Esophagus muscularis mucosa (tissue), 4 donors: Measurements from ENCODE around the gene MAMDC2. TPM values are rescaled to one million over a fixed set of nuclear protein-coding genes. Genes with fewer than 3 reads are reported as not detected.

ENCODE experiments used
- DNase-seq: peaks from one replicate; pipeline ENCODE4 v3.0.0-alpha.2; 2017; ENCODE audit errors: extremely low spot score
- H3K27ac ChIP-seq, 4 donors: fragments of 200-600 bp; sonication (generic); replicated peaks in 1 of 4; 1 replicate in 3 of 4; 2 replicates in 1 of 4; pipeline ENCODE4 v1.5.1; 2016 to 2019; ENCODE audit warnings: mild to moderate bottlenecking in 1 of 4
- H3K27me3 ChIP-seq, 4 donors: fragments of 200-600 bp; sonication (generic); one replicate each; pipeline versions ENCODE4 v1.5.1 to v1.6.0; 2016 to 2019
- H3K36me3 ChIP-seq, 4 donors: fragments of 200-600 bp; sonication (generic); one replicate each; pipeline ENCODE4 v1.5.1; 2016 to 2019
- H3K4me1 ChIP-seq, 4 donors: fragments of 200-600 bp; sonication (generic); one replicate each; pipeline ENCODE4 v1.5.1; 2016 to 2019
- H3K4me3 ChIP-seq, 4 donors: fragments of 200-600 bp; sonication (generic); 1 replicate in 2 of 4; 2 replicates in 2 of 4; pipeline ENCODE4 v1.5.1; 2016 to 2019; ENCODE audit warnings: mild to moderate bottlenecking in 4 of 4, moderate library complexity in 1 of 4
- H3K9me3 ChIP-seq, 4 donors: fragments of 200-600 bp; sonication (generic); 1 replicate in 3 of 4; 2 replicates in 1 of 4; pipeline ENCODE4 v1.5.1; 2016 to 2019
- CTCF ChIP-seq, 3 experiments: fragments of 200-600 bp in 2 of 3; fragments of 450-650 bp in 1 of 3; sonication (generic) in 2 of 3; IDR thresholded peaks; one replicate each; pipeline ENCODE4 v1.5.1; 2017 to 2019; ENCODE audit warnings: antibody characterized with exemption in 3 of 3, mild to moderate bottlenecking in 2 of 3, moderate library complexity in 1 of 3
- EP300 ChIP-seq: sonication (generic); formaldehyde crosslinking; IDR thresholded peaks from one replicate; pipeline ENCODE4 v1.6.1; 2017; ENCODE audit warnings: antibody characterized with exemption
- POLR2A ChIP-seq: fragments of 450-650 bp; IDR thresholded peaks from one replicate; pipeline ENCODE4 v1.6.1; 2017; ENCODE audit warnings: antibody characterized with exemption, moderate library complexity, mild to moderate bottlenecking, low read depth
- POLR2AphosphoS5 ChIP-seq, 2 donors: sonication (generic); formaldehyde crosslinking; IDR thresholded peaks; one replicate each; pipeline ENCODE4 v1.6.1; 2017; ENCODE audit warnings: antibody characterized with exemption in 2 of 2
- WGBS: methylation state at CpG from one replicate; pipeline ENCODE4 v1.1.5; 2018; 5-methylcytosine and 5-hydroxymethylcytosine counted together
- intact Hi-C: fragments of 100-400 bp; cut with DNase I; formaldehyde crosslinking; loops from one replicate; pipeline ENCODE4 v1.15.1; 2023
- total RNA-seq, 4 donors: library from RNA; depleted of rRNA; stranded (reverse); fragments of >200 nt; gene quantifications; one replicate each; pipeline versions ENCODE4 v1.1.0 to v1.2.1, GENCODE V29; 2016

Gene MAMDC2
- total RNA-seq, 4 donors from 2014 or later: 115 to 147 (median 126) TPM

GRCh38 chr9:70111042-70111602 lies 67.5 kb downstream of the MAMDC2 start:
- H3K36me3 ChIP-seq: peaks cover 6 to 73% (median 41%) of the 10 kb centered on the region in 4 donors
- peak overlapping the region; percentile 40 to 71 (median 66) for H3K27ac ChIP-seq
- peak; percentile 94 for DNase-seq
- H3K4me1 ChIP-seq: peaks cover 10 to 75% (median 69%) of the 10 kb centered on the region in 4 donors
- H3K9me3 ChIP-seq: no peaks in the 10 kb centered on the region
- intact Hi-C loops: loop anchor here (1.0 to 5.0 kb wide), 2 partner anchors 69 to 139 kb away; partner anchors contain the start of gene MAMDC2
- WGBS: 10% methylated on average over 4 of the region's 4 CpGs
- TF ChIP-seq CTCF (IDR thresholded peaks at IDR 0.05): peak; percentile 90 to 95 (median 93)
- TF ChIP-seq POLR2A: no peak
- TF ChIP-seq POLR2AphosphoS5 (IDR thresholded peaks at IDR 0.05): peak; percentile 62 to 71
- no peak overlapping the region for H3K4me3 ChIP-seq
- H3K27me3 ChIP-seq: no peaks in the 10 kb centered on the region

GRCh38 chr9:70111641-70112236 lies 68.1 kb downstream of the MAMDC2 start:
- peak overlapping the region; percentile 40 to 71 (median 66) for H3K27ac ChIP-seq
- WGBS: 86% methylated on average over 5 of the region's 5 CpGs
- peaks cover 10 to 69% (median 67%) of the 10 kb centered on the region in 4 donors for H3K4me1 ChIP-seq
- TF ChIP-seq POLR2A: no peak
- TF ChIP-seq EP300: no peak
- TF ChIP-seq POLR2AphosphoS5 (IDR thresholded peaks at IDR 0.05): no peak
- no peak for TF ChIP-seq CTCF (IDR thresholded peaks at IDR 0.05)
- H3K9me3 ChIP-seq: no peaks in the 10 kb centered on the region
- no peak for DNase-seq
- H3K36me3 ChIP-seq: peaks cover 8 to 79% (median 44%) of the 10 kb centered on the region in 4 donors
- no peak overlapping the region for H3K4me3 ChIP-seq
- no peaks in the 10 kb centered on the region for H3K27me3 ChIP-seq
- intact Hi-C loops: loop anchor here (1.0 to 5.0 kb wide), 2 partner anchors 69 to 139 kb away; partner anchors contain the start of gene MAMDC2

GRCh38 chr9:70112981-70113380 lies 69.3 kb downstream of the MAMDC2 start:
- Histone ChIP-seq H3K4me3 (no peak overlapping the region), H3K36me3 (peaks cover 10 to 89% (median 50%) of the 10 kb centered on the region in 4 donors)

GRCh38 chr9:70113403-70114022 lies 69.9 kb downstream of the MAMDC2 start:
- no peaks in the 10 kb centered on the region for H3K9me3 ChIP-seq
- 59% methylated on average over 4 of the region's 4 CpGs for WGBS
- TF ChIP-seq EP300 (no peak), POLR2A (no peak), POLR2AphosphoS5 (IDR thresholded peaks at IDR 0.05) (peak; percentile 30 to 32), CTCF (IDR thresholded peaks at IDR 0.05) (peak; percentile 67 to 75 (median 75))
- H3K27ac ChIP-seq: peak overlapping the region in 3 of 4 donors; percentile 36 to 71 (median 63)
- H3K4me3 ChIP-seq: no peak overlapping the region
- intact Hi-C loops: loop anchor here (5.0 kb wide), 1 partner anchor 71 kb away; the partner anchor contains the start of gene MAMDC2
- no peaks in the 10 kb centered on the region for H3K27me3 ChIP-seq
- H3K4me1 ChIP-seq: peaks cover 10 to 56% (median 51%) of the 10 kb centered on the region in 4 donors
- H3K36me3 ChIP-seq: peaks cover 10 to 89% (median 50%) of the 10 kb centered on the region in 4 donors
- DNase-seq: no peak

More at GRCh38 chr9:70112981-70113380, 69.3 kb downstream of the MAMDC2 start:
- TF ChIP-seq POLR2A (no peak), EP300 (no peak), POLR2AphosphoS5 (IDR thresholded peaks at IDR 0.05) (no peak), CTCF (IDR thresholded peaks at IDR 0.05) (no peak)
- peak overlapping the region; percentile 36 to 71 (median 66) for H3K27ac ChIP-seq
- no peak for DNase-seq
- intact Hi-C loops: loop anchor here (5.0 kb wide), 1 partner anchor 71 kb away; the partner anchor contains the start of gene MAMDC2
- WGBS: 100% methylated on average over 2 of the region's 2 CpGs
- H3K27me3 ChIP-seq: no peaks in the 10 kb centered on the region
- peaks cover 10 to 61% (median 56%) of the 10 kb centered on the region in 4 donors for H3K4me1 ChIP-seq
- no peaks in the 10 kb centered on the region for H3K9me3 ChIP-seq
